Epidermal melanocyte (primary cell): ENCODE data around the gene SPIN3.
"Not testable (repeated sequence)": the region's sequence is repeated elsewhere in the genome, so short reads cannot be mapped to it uniquely, and the experiment has no call there.

Experiments used
- DNase-seq: peaks from one replicate; pipeline ENCODE4 v3.0.0; 2011; ENCODE audit warnings: low spot score; ENCODE audit not compliant: insufficient read length

SPIN3 gene

GRCh38 chrX:56995271-56995994 lies at the start of gene SPIN3:
Gene SPIN3, minus strand, starts transcription at chrX:56995541. Its CDS starts 594 bp downstream, at chrX:56994947.
- DNase-seq, result peak; percentile 23

DNA sequence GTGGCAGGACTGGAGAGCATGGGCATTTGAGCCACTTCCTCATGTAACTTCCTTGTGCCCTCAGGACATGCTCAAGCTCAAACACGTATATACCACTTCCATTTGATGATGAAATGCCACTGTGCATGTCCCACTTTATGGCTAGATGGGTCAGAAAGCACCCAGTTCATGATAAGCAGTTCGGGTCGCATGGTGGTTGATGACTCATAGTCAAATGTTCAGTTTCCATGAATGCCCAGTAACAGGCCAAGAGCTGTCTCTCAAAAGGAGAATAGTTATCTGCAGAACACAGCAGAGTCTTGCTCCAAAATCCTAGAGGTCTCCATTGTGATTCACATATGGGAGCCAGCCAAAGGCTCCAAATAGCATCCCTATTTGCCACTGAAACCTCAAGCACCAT lies 48.9 kb upstream of the SPIN3 start:
- DNase-seq, result no peak

DNA sequence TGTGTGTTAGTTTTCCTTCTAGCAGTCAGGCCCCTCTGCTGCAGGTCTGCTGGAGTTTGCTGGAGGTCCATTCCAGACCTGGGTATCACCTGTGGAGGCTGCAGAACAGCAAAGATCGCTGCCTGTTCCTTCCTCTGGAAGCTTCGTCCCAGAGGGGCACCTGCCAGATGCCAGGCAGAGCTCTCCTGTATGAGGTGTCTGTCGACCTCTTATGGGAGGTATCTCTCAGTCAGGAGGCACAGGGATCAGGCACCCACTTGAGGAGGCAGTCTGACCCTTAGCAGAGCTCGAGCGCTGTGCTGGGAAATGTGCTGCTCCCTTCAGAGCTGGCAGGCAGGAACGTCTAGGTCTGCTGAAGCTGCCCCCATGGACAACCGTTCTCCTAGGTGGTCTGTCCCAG lies 41.9 kb upstream of the SPIN3 start:
- DNase-seq, result not testable (repeated sequence)

DNA sequence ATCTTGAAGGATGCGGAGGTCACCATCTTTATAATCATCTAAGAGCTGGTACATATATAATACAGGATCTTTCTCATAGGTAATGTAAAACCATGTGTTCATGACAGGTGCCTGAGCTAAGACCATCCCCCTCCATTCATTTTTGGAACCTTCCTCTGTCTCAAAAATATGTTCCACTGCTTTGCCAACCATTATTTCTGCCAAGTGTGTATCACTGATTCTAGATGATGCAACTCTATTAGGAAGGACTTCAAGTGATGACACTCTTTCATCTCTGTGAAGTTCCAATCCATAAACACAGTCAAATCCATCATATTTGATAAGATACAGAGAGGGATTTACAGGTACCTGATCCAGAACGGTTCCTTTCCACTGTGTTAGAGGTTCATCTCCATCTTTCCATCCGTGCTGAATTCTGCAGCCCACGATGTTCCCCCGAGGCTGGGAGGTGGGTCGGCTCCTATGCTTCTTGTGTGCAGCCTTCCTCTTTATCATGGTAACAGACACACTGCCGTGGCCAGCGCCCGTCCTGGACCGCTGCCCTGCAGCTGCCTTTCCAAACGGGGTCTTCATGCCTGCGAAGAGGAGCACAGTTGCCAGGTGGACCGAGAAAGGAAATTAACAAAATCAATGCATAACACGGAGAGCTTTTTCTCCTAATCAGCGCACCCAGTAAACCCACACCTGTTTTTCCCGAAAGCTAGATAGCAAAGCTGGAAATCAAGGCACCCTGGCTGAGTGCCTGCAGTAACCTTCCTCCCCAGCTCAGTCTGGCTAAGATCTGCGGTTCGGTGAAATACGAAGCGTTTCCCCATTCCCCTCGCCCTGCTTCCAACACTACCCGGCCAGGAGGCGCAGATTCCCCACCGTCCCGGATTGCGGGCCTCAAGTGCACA lies 718 bp downstream of the SPIN3 start:
- DNase-seq, result no peak

DNA sequence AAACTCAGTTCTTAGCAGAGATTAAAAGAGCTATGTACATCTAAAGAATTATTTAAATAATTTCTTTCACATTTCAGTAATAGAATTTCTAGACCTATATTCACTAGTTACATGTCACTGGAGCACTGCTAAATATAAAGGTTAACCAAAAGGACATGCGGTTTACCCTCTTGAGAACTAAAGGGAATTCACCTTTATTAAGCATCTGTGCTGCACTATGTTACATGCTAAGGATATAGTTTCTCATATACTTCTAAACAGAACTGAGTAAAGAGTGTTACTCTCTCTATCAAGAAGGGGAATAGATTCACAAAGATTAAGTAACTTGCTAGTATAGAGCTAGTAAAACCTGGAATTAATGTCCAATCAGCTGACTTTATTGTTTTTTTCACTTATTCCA lies 7.6 kb downstream of the SPIN3 start:
- DNase-seq, result no peak

- DNase-seq, result no peak
Observed at GRCh38 chrX:56986138-56986537, 9.2 kb downstream of the SPIN3 start.

DNA sequence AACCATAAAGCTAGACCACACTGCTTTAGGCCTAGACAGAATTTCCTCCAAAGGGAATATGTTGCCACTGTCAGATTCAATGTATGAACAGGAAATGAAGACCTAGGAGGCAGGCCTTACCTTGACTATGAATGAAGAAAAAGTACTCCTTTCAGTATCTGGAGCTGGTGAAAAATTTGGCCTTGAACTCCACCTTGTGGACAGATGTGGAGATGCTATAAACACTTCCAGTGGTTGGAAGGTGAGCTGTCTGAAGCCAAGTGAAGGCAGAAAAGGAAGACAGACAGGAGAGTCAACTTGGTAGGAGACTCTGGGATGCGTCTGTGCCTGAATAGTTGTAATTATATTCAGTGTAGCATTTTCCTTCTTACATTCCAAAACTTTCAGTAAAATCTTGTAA lies 17.2 kb downstream of the SPIN3 start:
- DNase-seq, result peak; percentile 30

DNA sequence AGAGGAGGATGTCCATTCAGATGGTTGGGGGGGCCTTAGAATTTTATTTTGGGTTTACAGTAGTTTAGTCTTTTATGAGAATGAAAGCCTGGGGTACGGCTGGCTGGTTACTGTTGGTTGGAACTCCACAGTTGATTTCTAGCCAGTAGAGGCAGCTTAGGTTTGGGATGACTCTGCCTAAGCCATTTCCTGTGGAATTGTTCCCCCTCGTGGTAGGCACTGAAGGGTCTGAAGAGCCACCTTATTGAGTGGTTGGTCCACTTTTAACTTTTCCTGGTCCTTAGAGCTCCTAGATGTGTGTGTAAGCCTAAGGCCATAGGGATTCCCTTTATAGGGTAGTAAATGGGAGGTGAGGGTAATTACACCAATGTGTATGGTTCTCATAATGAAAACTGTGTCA lies 19.7 kb downstream of the SPIN3 start:
- DNase-seq, result no peak

- no peak for DNase-seq
Observed at GRCh38 chrX:56974408-56974807, 20.9 kb downstream of the SPIN3 start.

DNA sequence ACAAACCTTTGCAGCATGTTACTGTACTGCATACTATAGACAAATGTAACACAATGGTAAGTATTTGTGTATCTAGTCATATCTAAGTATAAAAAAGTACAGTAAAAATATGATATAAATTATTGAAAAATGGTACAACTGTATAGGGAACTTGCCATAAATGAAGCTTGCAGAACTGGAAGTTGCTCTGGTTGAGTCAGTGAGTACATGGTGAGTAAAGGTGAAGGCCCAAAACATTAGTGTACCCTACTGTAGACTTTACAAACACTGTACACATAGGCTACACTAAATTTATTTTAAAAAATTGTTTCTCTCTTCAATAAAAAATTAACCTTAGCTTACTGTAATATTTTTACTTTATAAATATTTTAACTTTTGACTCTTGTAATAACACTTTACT lies 25.8 kb downstream of the SPIN3 start:
- DNase-seq, result no peak

DNA sequence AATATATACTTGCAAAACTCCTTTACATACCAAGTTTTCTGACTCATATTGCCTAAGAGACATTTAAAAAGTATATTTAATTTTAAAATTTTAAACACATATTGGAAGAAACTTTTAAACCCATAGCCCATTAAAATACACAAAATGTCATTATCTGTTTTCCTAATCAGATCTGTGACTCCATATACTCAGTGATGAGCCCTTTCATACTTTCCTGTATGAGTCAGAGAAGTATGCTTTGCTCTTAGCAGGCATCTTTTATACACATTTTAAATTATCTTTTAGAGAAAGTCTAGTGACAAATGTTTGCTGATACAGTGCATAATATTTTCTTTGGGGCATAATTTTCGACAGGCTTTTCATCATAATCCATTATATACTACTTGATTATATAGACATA lies 26.4 kb downstream of the SPIN3 start:
- no peak for DNase-seq

GRCh38 chrX:56963377-56963776 lies 32.0 kb downstream of the SPIN3 start:
- no peak for DNase-seq

GRCh38 chrX:56947699-56948098 lies 47.6 kb downstream of the SPIN3 start:
- DNase-seq, result no peak

DNA sequence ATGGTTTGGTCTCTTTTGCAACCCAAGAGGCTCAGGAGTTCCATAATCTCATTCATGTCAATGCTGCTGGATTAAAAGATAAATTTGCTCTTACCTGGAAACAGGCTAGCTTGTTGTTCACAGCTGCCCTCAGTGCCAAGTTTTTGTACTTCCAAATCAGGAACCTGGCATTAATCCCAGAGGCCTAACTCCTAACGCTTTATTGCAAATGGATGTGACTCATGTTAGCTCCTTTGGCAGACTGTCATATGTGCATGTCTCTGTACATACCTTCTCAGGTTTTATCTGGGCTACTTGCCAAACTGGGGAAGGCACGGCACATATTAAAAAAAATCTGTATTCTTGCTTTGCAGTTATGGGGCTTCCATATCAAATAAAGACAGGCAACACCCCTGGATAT lies 49.1 kb downstream of the SPIN3 start:
- not testable (repeated sequence) for DNase-seq

GRCh38 chrX:56945226-56945625 lies 50.1 kb downstream of the SPIN3 start:
- DNase-seq, result not testable (repeated sequence)

- DNase-seq, result no peak
Observed at GRCh38 chrX:56943264-56943663, 52.1 kb downstream of the SPIN3 start.
